Epithelial cell of esophagus (primary cell): ENCODE results near the gene EFTUD2.

Experiments
- DNase-seq: peaks from one replicate; pipeline ENCODE4 v3.0.0; 2010; ENCODE audit warnings: low read depth
- H3K4me3 ChIP-seq: 2 replicates; pipeline ENCODE4 v1.5.1; 2011; ENCODE audit warnings: mild to moderate bottlenecking, low read length, control low read depth
- TF ChIP-seq, protein P1 (sequence below): IDR thresholded peaks from 2 replicates; pipeline ENCODE4 v1.5.1; 2011; ENCODE audit warnings: low read depth, mild to moderate bottlenecking, low read length, control low read depth, inconsistent platforms; ENCODE audit not compliant: insufficient read depth; ENCODE audit errors: missing control alignments

EFTUD2 gene

DNA sequence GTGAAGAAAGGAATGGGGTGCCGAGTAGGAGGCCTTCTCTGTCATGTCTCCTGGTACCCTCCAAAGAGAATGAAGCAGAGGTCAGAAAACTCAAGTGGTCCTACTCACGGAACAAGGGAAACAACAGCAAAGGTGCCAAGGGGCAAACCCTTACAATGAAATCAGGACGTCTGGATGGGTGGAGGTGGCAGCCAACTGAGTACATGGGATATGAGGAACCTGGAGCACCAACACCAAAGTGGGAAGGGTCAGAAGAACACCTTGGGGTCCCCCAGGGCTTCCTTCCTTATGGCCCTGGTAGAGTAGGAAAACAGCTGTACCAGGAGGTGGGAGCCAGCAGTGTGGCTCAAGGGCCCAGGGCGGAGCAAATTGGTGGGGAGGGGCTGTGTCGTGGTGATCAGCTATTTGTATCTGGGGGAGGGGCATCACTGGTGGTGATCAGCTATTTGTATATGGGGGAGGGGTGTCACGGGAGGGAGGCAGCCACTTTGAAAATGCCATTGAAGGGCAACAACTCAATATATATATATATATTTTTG is 50.9 kb downstream of the EFTUD2 start:
- TF ChIP-seq, protein P1, sequence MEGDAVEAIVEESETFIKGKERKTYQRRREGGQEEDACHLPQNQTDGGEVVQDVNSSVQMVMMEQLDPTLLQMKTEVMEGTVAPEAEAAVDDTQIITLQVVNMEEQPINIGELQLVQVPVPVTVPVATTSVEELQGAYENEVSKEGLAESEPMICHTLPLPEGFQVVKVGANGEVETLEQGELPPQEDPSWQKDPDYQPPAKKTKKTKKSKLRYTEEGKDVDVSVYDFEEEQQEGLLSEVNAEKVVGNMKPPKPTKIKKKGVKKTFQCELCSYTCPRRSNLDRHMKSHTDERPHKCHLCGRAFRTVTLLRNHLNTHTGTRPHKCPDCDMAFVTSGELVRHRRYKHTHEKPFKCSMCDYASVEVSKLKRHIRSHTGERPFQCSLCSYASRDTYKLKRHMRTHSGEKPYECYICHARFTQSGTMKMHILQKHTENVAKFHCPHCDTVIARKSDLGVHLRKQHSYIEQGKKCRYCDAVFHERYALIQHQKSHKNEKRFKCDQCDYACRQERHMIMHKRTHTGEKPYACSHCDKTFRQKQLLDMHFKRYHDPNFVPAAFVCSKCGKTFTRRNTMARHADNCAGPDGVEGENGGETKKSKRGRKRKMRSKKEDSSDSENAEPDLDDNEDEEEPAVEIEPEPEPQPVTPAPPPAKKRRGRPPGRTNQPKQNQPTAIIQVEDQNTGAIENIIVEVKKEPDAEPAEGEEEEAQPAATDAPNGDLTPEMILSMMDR = no peak
- DNase-seq = no peak
- H3K4me3 ChIP-seq = no peak overlapping the region

DNA sequence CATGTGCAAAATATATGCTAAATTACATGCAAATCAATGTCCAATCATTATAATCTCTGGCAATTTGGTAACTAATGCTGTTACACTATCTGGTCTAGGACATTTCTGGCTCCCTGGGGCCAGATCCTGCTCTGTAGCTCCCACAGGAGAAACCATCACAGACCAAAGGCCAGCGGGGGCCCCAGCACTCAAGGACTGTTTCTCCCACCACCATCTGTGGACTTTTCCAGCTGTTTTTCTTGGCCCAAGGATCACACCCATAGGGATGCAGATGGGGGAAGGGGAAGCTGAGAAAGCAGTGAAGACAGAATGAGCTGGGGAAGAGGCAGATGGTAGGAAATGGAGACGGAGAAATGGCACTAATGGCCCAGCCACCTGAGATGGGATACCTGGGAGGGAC is 51.7 kb downstream of the EFTUD2 start, which contains the start of gene HIGD1B:
TSS of gene HIGD1B (plus strand) at position 298 of the 400 bp plus-strand sequence. CDS start 270 bp downstream, outside the sequence.
- DNase-seq = no peak
- TF ChIP-seq, protein P1 = no peak
- H3K4me3 ChIP-seq = no peak within 1 kb of the TSS

DNA sequence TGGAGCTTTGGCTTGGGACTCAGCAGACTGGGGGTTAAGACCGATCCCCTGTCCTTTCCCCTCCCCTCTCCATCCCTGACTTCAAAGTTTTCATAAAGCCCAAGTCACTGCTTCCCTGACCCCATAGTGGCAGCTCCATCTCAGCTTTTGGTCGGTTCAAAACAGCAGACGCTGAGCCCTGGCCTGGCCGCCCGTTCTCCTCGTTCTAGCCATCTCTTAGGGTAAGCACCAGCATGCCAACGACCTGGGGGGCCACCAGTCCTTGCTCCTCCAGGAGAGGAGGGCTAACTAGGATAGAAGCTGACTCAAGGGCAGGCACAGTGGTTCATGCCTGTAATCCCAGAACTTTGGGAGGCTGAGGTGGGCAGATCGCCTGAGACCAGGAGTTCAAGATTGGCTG is 53.0 kb downstream of the EFTUD2 start:
- no peak overlapping the region for H3K4me3 ChIP-seq
- TF ChIP-seq, protein P1 = no peak
- no peak for DNase-seq

DNA sequence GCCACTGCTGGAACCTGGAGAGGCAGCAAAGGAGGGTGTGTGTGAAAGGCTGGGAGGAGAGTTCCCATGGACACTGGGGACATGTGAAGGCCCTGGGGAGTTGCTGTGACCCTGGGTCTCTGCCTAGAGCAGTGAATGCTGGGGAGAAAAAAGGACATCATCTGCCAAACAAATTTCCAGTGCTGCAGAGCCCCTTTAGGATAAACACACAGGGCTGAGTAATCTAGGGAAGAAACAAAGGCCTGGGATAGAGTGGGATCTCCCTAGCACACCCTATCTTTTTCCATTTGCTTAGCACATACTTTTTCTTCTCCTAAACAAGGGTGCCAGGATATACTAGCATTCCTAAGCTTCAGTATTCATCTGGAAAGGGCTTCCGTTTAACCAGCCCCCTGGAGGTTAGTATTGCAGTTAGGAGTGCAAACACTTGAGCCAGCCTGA is 54.8 kb downstream of the EFTUD2 start:
- no peak for DNase-seq
- TF ChIP-seq, protein P1 = no peak
- no peak overlapping the region for H3K4me3 ChIP-seq

DNA sequence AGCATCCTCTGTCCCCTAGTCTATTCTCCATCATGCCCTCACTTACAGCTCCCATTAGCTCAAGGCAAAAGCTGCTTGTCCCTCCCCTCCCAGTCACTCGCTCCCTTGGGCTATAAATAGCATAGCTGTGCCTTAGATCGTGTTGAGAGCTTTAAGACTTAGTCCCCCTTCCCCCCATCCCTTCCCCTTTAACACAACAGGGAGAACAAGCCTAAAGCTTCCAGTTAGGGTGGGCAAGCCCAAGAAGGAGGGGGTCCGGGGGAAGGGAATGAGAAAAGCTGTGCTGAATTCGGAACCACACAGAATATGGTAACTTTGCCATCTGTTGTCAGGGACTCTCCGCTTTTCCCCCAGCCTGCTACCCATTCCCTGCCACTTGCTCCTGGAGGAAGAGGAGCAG is 56.5 kb downstream of the EFTUD2 start:
- DNase-seq = no peak
- TF ChIP-seq, protein P1 = no peak
- H3K4me3 ChIP-seq = no peak overlapping the region

DNA sequence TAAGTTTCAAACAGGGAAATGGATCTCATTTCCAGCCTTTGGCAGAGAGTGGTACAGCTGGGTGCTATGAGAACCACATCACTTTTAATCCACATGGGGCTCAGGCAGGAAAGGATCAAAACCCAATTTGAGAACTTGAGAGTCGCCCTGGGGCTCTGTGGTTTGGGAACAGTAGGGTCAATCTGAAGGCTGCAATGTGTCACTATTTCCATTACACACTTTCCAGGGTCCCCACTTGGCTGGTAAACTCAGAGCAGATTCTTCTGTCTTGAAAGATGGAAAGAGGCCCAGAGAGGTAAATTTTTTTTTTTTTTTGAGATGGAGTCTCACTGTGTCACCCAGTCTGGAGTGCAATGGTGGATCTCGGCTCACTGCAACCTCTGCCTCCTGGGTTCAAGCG is 58.3 kb downstream of the EFTUD2 start:
- H3K4me3 ChIP-seq = no peak overlapping the region
- TF ChIP-seq, protein P1 = no peak
- DNase-seq = no peak

DNA sequence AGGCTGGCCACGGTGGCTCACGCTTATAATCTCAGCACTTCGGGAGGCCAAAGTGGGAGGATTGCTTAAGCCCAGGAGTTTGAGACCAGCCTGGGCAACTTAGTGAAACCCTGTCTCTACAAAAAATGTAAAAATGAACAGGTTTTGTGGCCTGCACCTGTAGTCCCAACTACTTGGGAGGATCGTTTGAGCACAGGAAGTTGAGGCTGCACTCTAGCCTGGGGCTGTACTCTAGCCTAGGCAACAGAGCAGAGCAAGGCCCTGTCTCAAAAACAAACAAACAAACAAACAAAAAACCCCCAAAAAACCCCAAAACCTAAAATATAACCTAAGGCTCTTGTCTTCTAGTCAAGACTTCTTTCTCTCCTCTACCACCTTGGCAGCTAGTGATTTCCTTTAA is 59.0 kb downstream of the EFTUD2 start:
- DNase-seq = no peak
- TF ChIP-seq, protein P1 = no peak
- no peak overlapping the region for H3K4me3 ChIP-seq
